K562 (cell line): ENCODE results near the gene ERF. TPM values are rescaled to one million over a fixed set of nuclear protein-coding genes. Genes with fewer than 3 reads are reported as not detected.

ENCODE experiments used
- ATAC-seq: fragments of 200-7000 bp; cut with Tn5 transposase; 3 replicates; pipeline ENCODE4 v1.9.1; 2020; ENCODE audit warnings: moderate library complexity
- BruUV-seq: library from RNA; stranded (reverse); fragments of 400-500 nt; replicated peaks from 2 replicates; lab custom pipeline; 2021; lab: Mats Ljungman, UMichigan
- CTCF ChIA-PET: fragments of 300-600 bp; formaldehyde crosslinking; extraction: SDS; loops from one replicate; lab custom pipeline; 2021; ENCODE audit warnings: low intra/inter-chr PET ratio; lab: Yijun Ruan, JAX
- POLR2A ChIA-PET: fragments of 300-600, 350-650 bp; sonication (Branson Sonifier 250); formaldehyde crosslinking; extraction: SDS; loops from one replicate; lab custom pipeline; 2021; ENCODE audit warnings: antibody characterized with exemption, inconsistent platforms; lab: Yijun Ruan, JAX
- DNase-seq, 4 experiments: peaks; one replicate each; pipeline versions ENCODE4 v3.0.0 to v3.0.0-alpha.2; 2011 to 2018; ENCODE audit warnings: low spot score in 3 of 4, mixed read lengths in 3 of 4; ENCODE audit errors: extremely low read depth in 1 of 4
- FAIRE-seq: peaks from 2 replicates; lab custom pipeline; 2011; peaks lifted over from hg19 to GRCh38; lab: Jason Lieb, UNC
- H2AFZ ChIP-seq: 2 replicates; pipeline ENCODE4 v1.6.0; 2011; ENCODE audit warnings: low read depth, low read length, control low read depth, inconsistent platforms
- H3K27ac ChIP-seq: fragments of 200-600 bp; 3 replicates; pipeline ENCODE4 v1.8.0; 2011; ENCODE audit warnings: low read depth, mild to moderate bottlenecking, control low read depth, inconsistent platforms, low read length, moderate library complexity, mixed read lengths; ENCODE audit errors: extremely low read depth
- H3K27me3 ChIP-seq, 2 experiments: fragments of 300-600 bp in 1 of 2; 2 replicates in 1 of 2; 3 replicates in 1 of 2; pipeline versions ENCODE4 v1.6.0 to v1.8.0; 2011; ENCODE audit warnings: inconsistent platforms in 2 of 2, low read length in 2 of 2, mild to moderate bottlenecking in 1 of 2, mixed read lengths in 1 of 2, moderate library complexity in 1 of 2; ENCODE audit not compliant: control insufficient read depth in 2 of 2, insufficient read depth in 2 of 2
- H3K36me3 ChIP-seq: fragments of 300-600 bp; 3 replicates; pipeline ENCODE4 v1.8.0; 2011; ENCODE audit warnings: mild to moderate bottlenecking, low read length, inconsistent platforms; ENCODE audit not compliant: control insufficient read depth, insufficient read depth
- H3K4me1 ChIP-seq, 2 experiments: fragments of 200-600 bp in 1 of 2; replicated peaks in 1 of 2; 2 replicates in 1 of 2; 3 replicates in 1 of 2; pipeline versions ENCODE4 v1.5.1 to v1.8.0; 2011; ENCODE audit warnings: inconsistent platforms in 2 of 2, low read length in 2 of 2, mild to moderate bottlenecking in 1 of 2, mixed read lengths in 1 of 2, moderate library complexity in 1 of 2; ENCODE audit not compliant: control insufficient read depth in 2 of 2, insufficient read depth in 2 of 2
- H3K4me2 ChIP-seq: 2 replicates; pipeline ENCODE4 v1.6.1; 2011; ENCODE audit warnings: low read length, control low read depth, inconsistent platforms, mixed read lengths; ENCODE audit not compliant: insufficient read depth
- H3K4me3 ChIP-seq: fragments of 200-600 bp; sonication (generic), shearing (Covaris generic); 2 replicates; pipeline ENCODE4 v1.5.1; 2016; ENCODE audit warnings: control low read depth, inconsistent platforms
- H3K79me2 ChIP-seq: fragments of 200-600 bp; 3 replicates; pipeline ENCODE4 v1.8.0; 2011; ENCODE audit warnings: low read length, inconsistent platforms; ENCODE audit not compliant: control insufficient read depth, insufficient read depth
- H3K9ac ChIP-seq, 2 experiments: 2 replicates each; pipeline versions ENCODE4 v1.6.0 to v1.6.1; 2011; ENCODE audit warnings: low read depth in 2 of 2, low read length in 2 of 2, control low read depth in 1 of 2, inconsistent platforms in 1 of 2, mild to moderate bottlenecking in 1 of 2, mixed read lengths in 1 of 2; ENCODE audit not compliant: insufficient read depth in 1 of 2
- H3K9me1 ChIP-seq: one replicate; pipeline ENCODE4 v1.6.0; 2011; ENCODE audit warnings: inconsistent platforms, mild to moderate bottlenecking, low read length, moderate library complexity; ENCODE audit not compliant: control insufficient read depth, insufficient read depth
- H3K9me3 ChIP-seq: replicated peaks from 2 replicates; pipeline ENCODE4 v1.5.1; 2011; ENCODE audit warnings: low read depth, low read length, inconsistent platforms; ENCODE audit not compliant: control insufficient read depth, insufficient read depth
- H4K20me1 ChIP-seq: replicated peaks from 2 replicates; pipeline ENCODE4 v1.6.1; 2011; ENCODE audit warnings: low read length, inconsistent platforms, mixed read lengths; ENCODE audit not compliant: control insufficient read depth, insufficient read depth
- ARID4B ChIP-seq: sonication (generic); formaldehyde crosslinking; IDR thresholded peaks from 2 replicates; pipeline ENCODE4 v1.8.0; 2022; ENCODE audit warnings: mild to moderate bottlenecking, missing genetic modification reagents
- EWSR1 ChIP-seq: fragments of 450-650 bp; IDR thresholded peaks from 2 replicates; pipeline ENCODE4 v1.6.1; 2018; ENCODE audit warnings: borderline replicate concordance, mild to moderate bottlenecking, low read depth, moderate library complexity; ENCODE audit not compliant: partially characterized antibody
- FOXJ2 ChIP-seq: fragments of 200-800 bp; sonication (Bioruptor generic); IDR thresholded peaks from 2 replicates; pipeline ENCODE4 v1.6.1; 2016; ENCODE audit warnings: missing genetic modification characterization, missing compliant biosample characterization
- TGIF2 ChIP-seq: sonication (generic); formaldehyde crosslinking; IDR thresholded peaks from 2 replicates; pipeline ENCODE4 v1.8.1; 2022; ENCODE audit warnings: mild to moderate bottlenecking, missing genetic modification reagents, moderate library complexity
- THAP7 ChIP-seq: fragments of 250-450 bp; sonication (Bioruptor Pico); IDR thresholded peaks from 2 replicates; pipeline ENCODE4 v1.5.0; 2021
- VEZF1 ChIP-seq: fragments of 200-800 bp; sonication (Bioruptor generic); IDR thresholded peaks from 2 replicates; pipeline ENCODE4 v1.6.1; 2017; ENCODE audit warnings: missing genetic modification characterization, missing compliant biosample characterization
- ZNF143 ChIP-seq: sonication (generic); formaldehyde crosslinking; IDR thresholded peaks from 2 replicates; pipeline ENCODE4 v1.9.0; 2022; ENCODE audit warnings: mild to moderate bottlenecking, missing genetic modification reagents
- WGBS: fragments of 100-300 bp; shearing (Covaris generic); methylation state at CpG from one replicate; pipeline ENCODE4 v1.1.6; 2016; ENCODE audit warnings: low coverage, mixed read lengths; ENCODE audit not compliant: insufficient coverage; ENCODE audit errors: missing lambda C conversion rate; 5-methylcytosine and 5-hydroxymethylcytosine counted together
- in situ Hi-C: fragments of 300-500 bp; cut with MboI; formaldehyde crosslinking; loops from 4 replicates; pipeline ENCODE4 v1.15.0; 2018; ENCODE audit warnings: inconsistent platforms, mixed read lengths
- intact Hi-C: fragments of 100-400 bp; cut with micrococcal nuclease; formaldehyde crosslinking; loops from 2 replicates; pipeline ENCODE4 v1.14.2; 2022
- polyA plus RNA-seq, 8 experiments: library from polyadenylated mRNA; depleted of rRNA in 4 of 8; stranded (reverse) in 5 of 8; unstranded in 3 of 8; fragments of >200 nt; fragmentation: Nextera tagmentation in 2 of 8; fragmentation: Illumina TruSeq in 1 of 8; extraction: Ambion mirVana in 2 of 8; extraction: Trizol in 1 of 8; gene quantifications; 2 replicates each; pipeline versions ENCODE4 v1.2.1 to v1.2.3, GENCODE V29; 2011 to 2014; ENCODE audit warnings: inconsistent platforms in 1 of 8, missing spikeins in 1 of 8
- total RNA-seq, 7 experiments: library from RNA; depleted of rRNA in 6 of 7; stranded (reverse); fragments of >200 nt in 6 of 7; fragmentation: Illumina TruSeq in 2 of 7; extraction: Trizol in 2 of 7; gene quantifications; 2 replicates each; pipeline versions ENCODE4 v1.2.1 to v1.2.3, GENCODE V29; 2011 to 2021; ENCODE audit warnings: low replicate concordance in 1 of 7

ERF gene
- total and polyA plus RNA-seq, 9 of the 15 experiments (the other 6 are each of a cell fraction or from before 2014, with no cell fraction given), result 0.03 to 75.4 (median 27.0) TPM

GRCh38 chr19:42241279-42241678, 13.6 kb downstream of the ERF start:
- H3K9ac ChIP-seq, result peak overlapping the region; percentile 89 to 95
- 33% methylated on average over 1 of the region's 3 CpGs for WGBS
- POLR2A ChIA-PET, result interaction anchor here (0.6 to 11.7 kb wide), 5 partner anchors 8 to 381 kb away, joined by 3 to 116 read pairs (median 19); partner anchors contain the start of genes DEDD2, RPS19 and ZNF526
- intact Hi-C loops (loop anchor here (5.0 kb wide), 2 partner anchors 44 to 56 kb away; no protein-coding TSS in a partner anchor), in situ Hi-C loops (no loop called here)
- no peaks in the 10 kb centered on the region for H4K20me1 ChIP-seq
- TSS peak; percentile 67 for BruUV-seq
- no peak for TF ChIP-seq ARID4B (CRISPR knock-in tag)
- TF ChIP-seq FOXJ2 (tag), result no peak
- no peak for TF ChIP-seq THAP7 (CRISPR knock-in tag)
- TF ChIP-seq TGIF2, result no peak
- no peak for TF ChIP-seq ZNF143
- no peak for TF ChIP-seq EWSR1
- no peak for TF ChIP-seq VEZF1 (CRISPR knock-in tag)
- no peaks in the 10 kb centered on the region for H3K27me3 ChIP-seq
- H3K4me3 ChIP-seq, result peak overlapping the region; percentile 79
- no peaks in the 10 kb centered on the region for H3K9me3 ChIP-seq
- peak overlapping the region; percentile 92 for H3K4me2 ChIP-seq
- FAIRE-seq (no peak), DNase-seq (no peak), ATAC-seq (no peak)
- CTCF ChIA-PET, result no interaction called here
- H2AFZ ChIP-seq, result no peak overlapping the region
- H3K4me1 ChIP-seq, result peaks cover 4 to 16% of the 10 kb centered on the region in 2 experiments; a peak in 4 of 5 replicates
- H3K27ac ChIP-seq, result peak overlapping the region; percentile 84; the same call in 2 of the 3 replicates
- H3K9me1 ChIP-seq, result no peaks in the 10 kb centered on the region
- H3K36me3 ChIP-seq, result peaks cover 36% of the 10 kb centered on the region
- H3K79me2 ChIP-seq, result peaks cover 52% of the 10 kb centered on the region
